DMS 273 (cell line): ENCODE data around the gene GMPPB.
"Not testable (repeated sequence)": the region's sequence is repeated elsewhere in the genome, so short reads cannot be mapped to it uniquely, and the experiment has no call there.

Source experiments
- DNase-seq: peaks from one replicate; lab custom pipeline; 2025; ENCODE audit not compliant: unreplicated experiment; lab: John Stamatoyannopoulos, UW

Gene GMPPB

GRCh38 chr3:49694409-49695070 lies 29.2 kb downstream of the GMPPB start:
- DNase-seq, result not testable (repeated sequence)

GRCh38 chr3:49691481-49691880 lies 32.3 kb downstream of the GMPPB start:
- not testable (repeated sequence) for DNase-seq

GRCh38 chr3:49690856-49691255 lies 32.9 kb downstream of the GMPPB start:
- not testable (repeated sequence) for DNase-seq

GRCh38 chr3:49689908-49690624 lies 33.7 kb downstream of the GMPPB start:
- DNase-seq, result not testable (repeated sequence)

GRCh38 chr3:49689046-49689907 lies 34.5 kb downstream of the GMPPB start, which contains the start of the genes MST1 and RNF123:
MST1 (minus strand) TSS chr3:49689474; CDS start chr3:49688691, 783 bp downstream.
RNF123 (plus strand) TSS chr3:49689557; CDS start chr3:49691166, 1,609 bp downstream.
- DNase-seq, result no peak

- not testable (repeated sequence) for DNase-seq
These were observed 35.3 kb downstream of the GMPPB start for GRCh38 chr3:49688338-49689045.

GRCh38 chr3:49687424-49687795 lies 36.3 kb downstream of the GMPPB start:
- not testable (repeated sequence) for DNase-seq

- DNase-seq, result not testable (repeated sequence)
These were observed 36.9 kb downstream of the GMPPB start for GRCh38 chr3:49686769-49687423.

GRCh38 chr3:49686346-49686745 lies 37.4 kb downstream of the GMPPB start:
- DNase-seq, result not testable (repeated sequence)

- DNase-seq, result not testable (repeated sequence)
These were observed 37.9 kb downstream of the GMPPB start for GRCh38 chr3:49685846-49686245.

- not testable (repeated sequence) for DNase-seq
These were observed 38.6 kb downstream of the GMPPB start for GRCh38 chr3:49685103-49685502.

GRCh38 chr3:49684453-49684852 lies 39.3 kb downstream of the GMPPB start:
- not testable (repeated sequence) for DNase-seq

- no peak for DNase-seq
These were observed 40.6 kb downstream of the GMPPB start for GRCh38 chr3:49683162-49683561.

GRCh38 chr3:49681543-49681942 lies 42.2 kb downstream of the GMPPB start:
- no peak for DNase-seq

GRCh38 chr3:49681232-49681522 lies 42.6 kb downstream of the GMPPB start:
- DNase-seq, result no peak

GRCh38 chr3:49680493-49681231 lies 43.1 kb downstream of the GMPPB start:
- no peak for DNase-seq

- no peak for DNase-seq
These were observed 47.8 kb downstream of the GMPPB start for GRCh38 chr3:49675912-49676311.

GRCh38 chr3:49674497-49674983 lies 49.2 kb downstream of the GMPPB start:
- DNase-seq, result no peak

GRCh38 chr3:49673715-49674496 lies 49.8 kb downstream of the GMPPB start, which contains the start of gene APEH:
APEH (plus strand) TSS chr3:49674351; CDS start chr3:49674402, 51 bp downstream.
- DNase-seq, result no peak
